CD14-positive monocyte (primary cell): Measurements from ENCODE around the gene SRGAP1. TPM values are rescaled to one million over a fixed set of nuclear protein-coding genes. Genes with fewer than 3 reads are reported as not detected.
"Not testable (repeated sequence)": the region's sequence is repeated elsewhere in the genome, so short reads cannot be mapped to it uniquely, and the experiment has no call there.

Experiments used
- DNase-seq, 3 donors: peaks; one replicate each; pipeline ENCODE4 v3.0.0-alpha.2; 2011 to 2022
- H2AFZ ChIP-seq: 2 replicates; pipeline ENCODE4 v1.6.0; 2012; ENCODE audit warnings: mild to moderate bottlenecking, low read depth, low read length, inconsistent platforms; ENCODE audit not compliant: insufficient read depth, poor library complexity, severe bottlenecking
- H3K27ac ChIP-seq, 2 donors: 1 replicate in 1 of 2; 2 replicates in 1 of 2; pipeline ENCODE4 v1.5.1; 2012 to 2013; ENCODE audit warnings: low read length in 2 of 2, control low read depth in 1 of 2, inconsistent platforms in 1 of 2, low read depth in 1 of 2, mild to moderate bottlenecking in 1 of 2
- H3K27me3 ChIP-seq, 2 donors: one replicate each; pipeline versions ENCODE4 v1.6.0 to v1.6.1; 2011 to 2013; ENCODE audit warnings: low read length in 2 of 2; ENCODE audit not compliant: control insufficient read depth in 2 of 2, insufficient read depth in 2 of 2
- H3K36me3 ChIP-seq, 2 donors: replicated peaks in 1 of 2; 1 replicate in 1 of 2; 2 replicates in 1 of 2; pipeline versions ENCODE4 v1.5.1 to v1.6.1; 2012 to 2013; ENCODE audit warnings: low read length in 2 of 2, control low read depth in 1 of 2, inconsistent platforms in 1 of 2, mild to moderate bottlenecking in 1 of 2; ENCODE audit not compliant: insufficient read depth in 2 of 2, control insufficient read depth in 1 of 2
- H3K4me1 ChIP-seq, 2 donors: 1 replicate in 1 of 2; 2 replicates in 1 of 2; pipeline versions ENCODE4 v1.5.1 to v1.6.1; 2012 to 2013; ENCODE audit warnings: low read length in 2 of 2, control low read depth in 1 of 2, inconsistent platforms in 1 of 2, mild to moderate bottlenecking in 1 of 2, moderate library complexity in 1 of 2; ENCODE audit not compliant: insufficient read depth in 2 of 2, control insufficient read depth in 1 of 2
- H3K4me2 ChIP-seq: replicated peaks from 2 replicates; pipeline ENCODE3; 2012; ENCODE audit warnings: low read length, moderate library complexity, mild to moderate bottlenecking; ENCODE audit not compliant: poor library complexity, severe bottlenecking; ENCODE audit errors: extremely low read depth
- H3K4me3 ChIP-seq, 3 experiments: fragments of 200-600 bp in 1 of 3; sonication (generic) in 1 of 3; replicated peaks in 1 of 3; 1 replicate in 2 of 3; 2 replicates in 1 of 3; pipeline ENCODE4 v1.5.1; 2011 to 2013; ENCODE audit warnings: low read length in 3 of 3, mild to moderate bottlenecking in 3 of 3, control low read depth in 2 of 3, low read depth in 2 of 3, inconsistent platforms in 1 of 3, moderate library complexity in 1 of 3
- H3K79me2 ChIP-seq: 2 replicates; pipeline ENCODE4 v1.6.0; 2012; ENCODE audit warnings: mild to moderate bottlenecking, control low read depth, inconsistent platforms, low read length, moderate library complexity; ENCODE audit not compliant: insufficient read depth
- H3K9ac ChIP-seq: 2 replicates; pipeline ENCODE4 v1.6.0; 2017; ENCODE audit warnings: low read length, mild to moderate bottlenecking; ENCODE audit not compliant: insufficient read depth, poor library complexity, severe bottlenecking
- H3K9me3 ChIP-seq, 2 donors: replicated peaks in 1 of 2; 1 replicate in 1 of 2; 2 replicates in 1 of 2; pipeline versions ENCODE4 v1.5.1 to v1.6.1; 2012 to 2013; ENCODE audit warnings: low read length in 2 of 2, control low read depth in 1 of 2; ENCODE audit not compliant: control insufficient read depth in 1 of 2, insufficient read depth in 1 of 2
- H4K20me1 ChIP-seq: 2 replicates; pipeline ENCODE4 v1.6.0; 2012; ENCODE audit warnings: mild to moderate bottlenecking, low read length, control low read depth, moderate library complexity; ENCODE audit not compliant: insufficient read depth
- H3K27ac Mint-ChIP-seq, 7 donors: one replicate each; pipeline ENCODE4 v1.8.0; 2020; ENCODE audit warnings: mild to moderate bottlenecking in 7 of 7, mixed read lengths in 7 of 7, moderate library complexity in 6 of 7, inconsistent platforms in 2 of 7
- H3K27me3 Mint-ChIP-seq, 3 donors: one replicate each; pipeline ENCODE4 v1.8.0; 2021 to 2022; ENCODE audit warnings: low read depth in 3 of 3, mild to moderate bottlenecking in 3 of 3, mixed read lengths in 3 of 3, moderate library complexity in 3 of 3, inconsistent platforms in 1 of 3
- H3K36me3 Mint-ChIP-seq, 2 donors: one replicate each; pipeline ENCODE4 v1.8.0; 2020; ENCODE audit warnings: mixed read lengths in 2 of 2, inconsistent platforms in 1 of 2, mild to moderate bottlenecking in 1 of 2
- H3K4me1 Mint-ChIP-seq: one replicate; pipeline ENCODE4 v1.8.0; 2020; ENCODE audit warnings: mild to moderate bottlenecking, mixed read lengths
- H3K4me3 Mint-ChIP-seq, 2 donors: one replicate each; pipeline ENCODE4 v1.8.0; 2020; ENCODE audit warnings: mild to moderate bottlenecking in 2 of 2, mixed read lengths in 2 of 2, moderate library complexity in 1 of 2
- H3K9me3 Mint-ChIP-seq, 7 donors: one replicate each; pipeline ENCODE4 v1.8.0; 2020 to 2022; ENCODE audit warnings: mixed read lengths in 7 of 7, mild to moderate bottlenecking in 6 of 7, moderate library complexity in 6 of 7, inconsistent platforms in 2 of 7
- WGBS: methylation state at CpG from one replicate; pipeline ENCODE4 v1.1.5; 2013; ENCODE audit warnings: missing lambda C conversion rate; ENCODE audit not compliant: insufficient coverage; 5-methylcytosine and 5-hydroxymethylcytosine counted together
- intact Hi-C, 2 donors: fragments of 100-400 bp; cut with micrococcal nuclease; formaldehyde crosslinking; loops; one replicate each; pipeline versions ENCODE4 v1.15.0 to v1.15.1; 2023
- polyA plus RNA-seq, 3 donors: library from polyadenylated mRNA; depleted of rRNA in 1 of 3; unstranded in 2 of 3; stranded (reverse) in 1 of 3; fragments of 300-500 nt in 2 of 3; fragments of >200 nt in 1 of 3; fragmentation: Illumina TruSeq in 2 of 3; gene quantifications; 1 replicate in 2 of 3; 2 replicates in 1 of 3; pipeline ENCODE4 v1.2.3, GENCODE V29; 2012 to 2021
- TF ChIP-seq, protein P1 (sequence below): fragments of 200-600 bp; IDR thresholded peaks from one replicate; pipeline ENCODE4 v1.8.0; 2022; ENCODE audit warnings: antibody characterized with exemption, mild to moderate bottlenecking

The SRGAP1 gene
- polyA plus RNA-seq, 3 donors = 0.05 to 0.52 (median 0.07) TPM

- H3K79me2 ChIP-seq = no peaks in the 10 kb centered on the region
- no peak overlapping the region for H3K4me3 ChIP-seq
- no peaks in the 10 kb centered on the region for H4K20me1 ChIP-seq
- H3K27me3 ChIP-seq = no peaks in the 10 kb centered on the region
- H3K9ac ChIP-seq = no peak overlapping the region
- H3K4me2 ChIP-seq = no peak overlapping the region
- Mint-ChIP-seq H3K9me3 (peaks cover 0 to 7% (median 3%) of the 10 kb centered on the region in 7 donors), H3K27ac (no peak overlapping the region), H3K27me3 (peaks cover 0 to 4% (median 1%) of the 10 kb centered on the region in 3 donors), H3K4me3 (no peak overlapping the region), H3K36me3 (no peaks in the 10 kb centered on the region), H3K4me1 (peaks cover 3% of the 10 kb centered on the region)
- no peaks in the 10 kb centered on the region for H3K4me1 ChIP-seq
- H3K36me3 ChIP-seq = no peaks in the 10 kb centered on the region
- no peak for DNase-seq
- intact Hi-C loops = no loop called here
- TF ChIP-seq, protein P1, sequence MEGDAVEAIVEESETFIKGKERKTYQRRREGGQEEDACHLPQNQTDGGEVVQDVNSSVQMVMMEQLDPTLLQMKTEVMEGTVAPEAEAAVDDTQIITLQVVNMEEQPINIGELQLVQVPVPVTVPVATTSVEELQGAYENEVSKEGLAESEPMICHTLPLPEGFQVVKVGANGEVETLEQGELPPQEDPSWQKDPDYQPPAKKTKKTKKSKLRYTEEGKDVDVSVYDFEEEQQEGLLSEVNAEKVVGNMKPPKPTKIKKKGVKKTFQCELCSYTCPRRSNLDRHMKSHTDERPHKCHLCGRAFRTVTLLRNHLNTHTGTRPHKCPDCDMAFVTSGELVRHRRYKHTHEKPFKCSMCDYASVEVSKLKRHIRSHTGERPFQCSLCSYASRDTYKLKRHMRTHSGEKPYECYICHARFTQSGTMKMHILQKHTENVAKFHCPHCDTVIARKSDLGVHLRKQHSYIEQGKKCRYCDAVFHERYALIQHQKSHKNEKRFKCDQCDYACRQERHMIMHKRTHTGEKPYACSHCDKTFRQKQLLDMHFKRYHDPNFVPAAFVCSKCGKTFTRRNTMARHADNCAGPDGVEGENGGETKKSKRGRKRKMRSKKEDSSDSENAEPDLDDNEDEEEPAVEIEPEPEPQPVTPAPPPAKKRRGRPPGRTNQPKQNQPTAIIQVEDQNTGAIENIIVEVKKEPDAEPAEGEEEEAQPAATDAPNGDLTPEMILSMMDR = no peak
- no peak overlapping the region for H2AFZ ChIP-seq
- H3K27ac ChIP-seq = no peak overlapping the region
- H3K9me3 ChIP-seq = no peaks in the 10 kb centered on the region
- 80% methylated on average over 1 of the region's 2 CpGs for WGBS
Observed at GRCh38 chr12:64160711-64161060, 316.2 kb downstream of the SRGAP1 start.

DNA sequence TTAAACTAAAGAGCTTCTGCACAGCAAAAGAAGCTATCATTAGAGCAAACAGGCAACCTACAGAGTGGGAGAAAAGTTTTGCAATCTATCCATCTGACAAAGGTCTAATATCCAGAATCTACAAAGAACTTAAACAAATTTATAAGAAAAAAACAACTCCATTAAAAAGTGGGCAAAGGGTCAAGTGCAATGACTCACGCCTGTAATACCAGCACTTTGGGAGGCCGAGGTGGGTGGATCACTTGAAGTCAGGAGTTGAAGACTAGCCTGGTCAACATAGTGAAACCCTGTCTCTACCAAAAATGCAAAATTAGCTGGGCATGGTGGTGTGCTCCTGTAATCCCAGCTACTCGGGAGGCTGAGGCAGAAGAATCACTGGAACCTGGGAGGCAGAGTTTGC lies 322.1 kb downstream of the SRGAP1 start:
- H3K4me3 Mint-ChIP-seq, H4K20me1 ChIP-seq, H2AFZ ChIP-seq, H3K27ac ChIP-seq, H3K27me3 Mint-ChIP-seq, H3K4me3 ChIP-seq, intact Hi-C loops, H3K4me2 ChIP-seq, H3K9ac ChIP-seq, H3K9me3 ChIP-seq, H3K36me3 ChIP-seq, DNase-seq, H3K79me2 ChIP-seq, H3K4me1 Mint-ChIP-seq, H3K27me3 ChIP-seq, H3K4me1 ChIP-seq, H3K9me3 Mint-ChIP-seq, H3K36me3 Mint-ChIP-seq, H3K27ac Mint-ChIP-seq: not testable (repeated sequence)
- 94% methylated on average over 2 of the region's 3 CpGs for whole genome bisulfite sequencing

GRCh38 chr12:64167041-64167440 lies 322.5 kb downstream of the SRGAP1 start:
- H3K27me3 ChIP-seq, H2AFZ ChIP-seq, H3K79me2 ChIP-seq, H3K36me3 ChIP-seq, H3K4me2 ChIP-seq, H4K20me1 ChIP-seq, H3K27ac Mint-ChIP-seq, H3K4me1 Mint-ChIP-seq, H3K36me3 Mint-ChIP-seq, DNase-seq, H3K4me3 Mint-ChIP-seq, H3K9ac ChIP-seq, H3K9me3 Mint-ChIP-seq, H3K4me1 ChIP-seq, H3K4me3 ChIP-seq, H3K27me3 Mint-ChIP-seq, H3K27ac ChIP-seq, intact Hi-C loops, H3K9me3 ChIP-seq: not testable (repeated sequence)
- WGBS = no CpG with 5 or more reads among the region's 1 CpG
